ENCODE results near the gene MCRIP2. TPM values are rescaled to one million over a fixed set of nuclear protein-coding genes. Genes with fewer than 3 reads are reported as not detected.
A peak's percentile ranks its signal among the peaks of the same experiment; 100 is the strongest.

The MCRIP2 gene
- polyA plus RNA-seq, 5 donors = 6.0 to 16.9 (median 10.4) TPM

GRCh38 chr16:647173-647902 lies 5.7 kb downstream of the MCRIP2 start:
- DNase-seq = no peak

GRCh38 chr16:648071-648780 lies 6.6 kb downstream of the MCRIP2 start:
- no peak for DNase-seq

- peak; percentile 87 to 91 for DNase-seq
Measured at GRCh38 chr16:648781-649589, 7.4 kb downstream of the MCRIP2 start, which contains the start of gene WDR90. Gene WDR90, plus strand, starts transcription at chr16:649365. Its CDS starts 52 bp downstream, at chr16:649417.

- no peak for DNase-seq
Measured at GRCh38 chr16:649631-650030, 8.0 kb downstream of the MCRIP2 start.

- no peak for DNase-seq
Measured at GRCh38 chr16:651844-652243, 10.2 kb downstream of the MCRIP2 start.

GRCh38 chr16:652454-653305 lies 11.1 kb downstream of the MCRIP2 start:
- DNase-seq = no peak

GRCh38 chr16:654034-654433 lies 12.4 kb downstream of the MCRIP2 start:
- DNase-seq = no peak

GRCh38 chr16:657487-657886 lies 15.9 kb downstream of the MCRIP2 start:
- no peak for DNase-seq

GRCh38 chr16:658679-659571 lies 17.3 kb downstream of the MCRIP2 start:
- no peak for DNase-seq

GRCh38 chr16:659618-660017 lies 18.0 kb downstream of the MCRIP2 start:
- DNase-seq = no peak

GRCh38 chr16:660132-660458 lies 18.5 kb downstream of the MCRIP2 start:
- no peak for DNase-seq

- peak in 1 of 2 donors; percentile 40 for DNase-seq
Measured at GRCh38 chr16:660459-661183, 19.0 kb downstream of the MCRIP2 start.

GRCh38 chr16:661184-661821 lies 19.7 kb downstream of the MCRIP2 start:
- no peak for DNase-seq

- no peak for DNase-seq
Measured at GRCh38 chr16:662095-662494, 20.5 kb downstream of the MCRIP2 start.

- no peak for DNase-seq
Measured at GRCh38 chr16:662597-662996, 21.0 kb downstream of the MCRIP2 start.

GRCh38 chr16:666572-666971 lies 24.9 kb downstream of the MCRIP2 start:
- DNase-seq = no peak

- DNase-seq = no peak
Measured at GRCh38 chr16:667113-667779, 25.6 kb downstream of the MCRIP2 start.

- peak; percentile 87 to 89 for DNase-seq
Measured at GRCh38 chr16:667780-668518, 26.3 kb downstream of the MCRIP2 start, which contains the start of gene RHOT2. Gene RHOT2, plus strand, starts transcription at chr16:668132. Its CDS starts 68 bp downstream, at chr16:668200.

All from right lung (tissue), 5 donors.